T-helper 2 cell treated with Interferon-gamma antibody and Interleukin-4, amounts not matched to agents 5 μg/mL and 100 μg/mL, for 36 hours (primary cell): ENCODE data around the gene DNAH8.

ENCODE experiments used
- DNase-seq: peaks from one replicate; pipeline ENCODE4 v3.0.0; 2021; ENCODE audit warnings: low spot score
- H3K27ac Mint-ChIP-seq: one replicate; pipeline ENCODE4 v1.8.0; 2021; ENCODE audit warnings: mild to moderate bottlenecking, mixed read lengths
- H3K27me3 Mint-ChIP-seq: one replicate; pipeline ENCODE4 v1.8.0; 2021; ENCODE audit warnings: low read depth, mixed read lengths
- H3K36me3 Mint-ChIP-seq: one replicate; pipeline ENCODE4 v1.8.0; 2021; ENCODE audit warnings: low read depth, mixed read lengths
- H3K4me1 Mint-ChIP-seq: one replicate; pipeline ENCODE4 v1.8.0; 2021; ENCODE audit warnings: low read depth, mixed read lengths
- H3K4me3 Mint-ChIP-seq: one replicate; pipeline ENCODE4 v1.8.0; 2022; ENCODE audit warnings: mild to moderate bottlenecking, moderate library complexity, mixed read lengths
- H3K9me3 Mint-ChIP-seq: one replicate; pipeline ENCODE4 v1.8.0; 2021; ENCODE audit warnings: mixed read lengths

DNAH8 gene

GRCh38 chr6:38716825-38717224 is 1.7 kb downstream of the DNAH8 start:
- Mint-ChIP-seq H3K4me3 (no peak overlapping the region), H3K9me3 (peaks cover 6% of the 10 kb centered on the region), H3K4me1 (peaks cover 33% of the 10 kb centered on the region), H3K27ac (no peak overlapping the region), H3K27me3 (peaks cover 31% of the 10 kb centered on the region), H3K36me3 (peaks cover 6% of the 10 kb centered on the region)
- no peak for DNase-seq

DNA sequence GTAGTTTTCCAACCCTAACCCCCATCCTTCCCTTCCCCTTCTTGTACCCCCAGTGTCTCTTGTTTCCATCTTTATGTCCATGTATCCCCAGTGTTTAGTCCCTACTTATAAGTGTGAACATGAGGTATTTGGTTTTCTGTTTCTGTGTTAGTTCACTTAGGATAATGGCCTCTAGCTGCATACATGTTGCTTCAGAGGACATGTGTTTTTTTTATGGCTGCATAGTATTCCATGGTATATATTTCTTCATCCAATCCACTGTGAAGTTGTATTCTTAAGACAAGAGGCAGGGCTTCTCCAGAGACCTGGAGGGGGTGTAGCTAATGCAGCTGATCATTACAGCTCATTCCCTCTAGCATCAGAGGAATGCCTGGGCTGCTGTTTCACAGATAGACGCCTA is 4.2 kb downstream of the DNAH8 start:
- Mint-ChIP-seq H3K36me3 (peaks cover 2% of the 10 kb centered on the region), H3K4me3 (no peak overlapping the region), H3K27me3 (peaks cover 37% of the 10 kb centered on the region), H3K27ac (no peak overlapping the region), H3K4me1 (peaks cover 9% of the 10 kb centered on the region), H3K9me3 (no peaks in the 10 kb centered on the region)
- DNase-seq: no peak

DNA sequence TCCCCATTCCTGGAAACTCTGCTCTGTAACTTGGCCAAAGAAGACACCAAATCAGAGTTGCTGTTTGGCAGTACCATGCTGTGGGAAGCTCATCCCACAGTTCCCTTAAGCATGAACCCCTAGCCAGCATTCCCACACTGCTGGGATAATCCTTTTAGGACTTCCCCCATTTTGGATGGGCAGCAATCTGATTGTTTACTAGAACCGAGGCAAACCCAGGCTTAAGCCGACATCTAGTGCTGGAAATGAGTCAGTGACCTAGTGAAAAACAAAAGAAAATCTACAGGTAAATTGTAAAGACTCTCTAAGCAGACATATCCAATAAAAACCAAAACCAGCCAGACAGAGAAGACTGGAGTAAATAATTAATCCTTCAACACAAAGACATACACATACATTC is 5.2 kb downstream of the DNAH8 start:
- Mint-ChIP-seq H3K4me3 (no peak overlapping the region), H3K36me3 (peaks cover 2% of the 10 kb centered on the region), H3K27me3 (peaks cover 37% of the 10 kb centered on the region), H3K27ac (no peak overlapping the region), H3K9me3 (no peaks in the 10 kb centered on the region), H3K4me1 (peaks cover 6% of the 10 kb centered on the region)
- DNase-seq: no peak

DNA sequence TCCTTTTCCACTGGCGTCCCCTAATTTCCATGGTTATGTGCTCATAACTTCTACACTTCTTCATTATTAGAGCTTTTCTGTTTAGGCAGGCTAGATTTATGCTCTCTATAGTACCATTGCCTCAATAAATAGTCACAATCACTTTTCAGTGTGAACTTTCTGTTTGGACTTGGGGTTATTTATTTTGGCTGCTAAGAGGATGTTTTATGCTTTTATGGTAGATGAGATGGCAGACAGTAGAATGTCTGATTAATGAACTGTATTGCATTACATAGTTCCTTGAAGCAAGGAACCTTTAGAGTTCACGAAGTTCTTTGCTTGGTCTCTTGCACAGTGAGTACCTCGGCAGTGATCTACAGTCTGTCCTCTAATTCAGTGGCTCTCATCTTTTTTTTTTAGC is 6.9 kb downstream of the DNAH8 start:
- H3K4me1 Mint-ChIP-seq: peaks cover 18% of the 10 kb centered on the region
- DNase-seq: no peak
- H3K36me3 Mint-ChIP-seq: peaks cover 2% of the 10 kb centered on the region
- no peak overlapping the region for H3K27ac Mint-ChIP-seq
- no peak overlapping the region for H3K4me3 Mint-ChIP-seq
- peaks cover 30% of the 10 kb centered on the region for H3K27me3 Mint-ChIP-seq
- no peaks in the 10 kb centered on the region for H3K9me3 Mint-ChIP-seq

DNA sequence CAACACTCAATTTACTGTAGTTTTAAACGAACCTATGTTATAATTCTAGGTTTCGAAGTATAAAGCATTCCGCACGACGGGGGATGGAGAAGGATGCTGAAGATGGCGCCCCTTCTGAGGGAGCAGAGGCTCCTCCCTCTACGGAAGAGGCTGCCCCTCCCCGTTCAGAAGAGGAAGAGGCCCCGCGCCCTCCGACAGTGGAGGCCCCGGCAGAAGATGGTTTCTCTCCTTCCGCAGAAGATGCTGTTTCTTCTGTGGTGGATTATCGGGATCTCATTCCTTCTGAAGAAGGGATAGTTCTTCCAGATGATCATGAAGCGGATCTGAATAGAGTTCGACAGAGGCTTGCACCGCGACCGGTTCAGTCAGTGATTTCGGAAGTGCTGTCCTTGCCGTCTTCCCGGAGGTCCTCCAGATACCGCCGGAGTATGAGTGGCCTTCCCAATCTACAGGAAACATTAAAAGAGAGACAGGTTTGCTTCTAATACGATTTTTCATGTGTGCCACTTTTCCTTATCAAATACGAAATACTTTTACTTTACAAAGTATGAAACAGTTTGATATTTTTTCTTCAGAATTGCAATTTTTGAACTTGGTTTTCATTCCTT is 7.7 kb downstream of the DNAH8 start:
- no peak for DNase-seq
- Mint-ChIP-seq H3K9me3 (no peaks in the 10 kb centered on the region), H3K4me1 (peaks cover 18% of the 10 kb centered on the region), H3K36me3 (peaks cover 2% of the 10 kb centered on the region), H3K27me3 (peaks cover 28% of the 10 kb centered on the region), H3K27ac (no peak overlapping the region), H3K4me3 (no peak overlapping the region)

DNA sequence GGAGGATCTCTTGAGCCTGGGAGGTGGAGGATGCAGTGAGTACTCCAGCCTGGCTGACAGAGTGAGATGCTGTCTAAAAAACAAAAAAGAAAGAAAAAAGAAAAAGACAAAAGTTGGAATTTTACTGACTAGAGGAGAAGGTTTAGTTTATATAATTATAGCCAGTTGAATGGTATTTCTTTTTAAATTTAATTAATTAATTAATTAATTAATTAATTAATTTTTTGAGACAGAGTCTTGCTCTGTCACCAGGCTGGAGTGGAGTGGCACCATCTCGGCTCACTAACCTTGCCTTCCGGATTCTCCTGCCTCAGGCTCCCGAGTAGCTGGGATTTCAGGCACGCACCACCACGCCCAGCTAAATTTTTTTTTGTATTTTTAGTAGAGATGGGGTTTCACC is 8.7 kb downstream of the DNAH8 start:
- H3K36me3 Mint-ChIP-seq: peaks cover 2% of the 10 kb centered on the region
- no peak overlapping the region for H3K27ac Mint-ChIP-seq
- peaks cover 18% of the 10 kb centered on the region for H3K4me1 Mint-ChIP-seq
- DNase-seq: no peak
- H3K9me3 Mint-ChIP-seq: no peaks in the 10 kb centered on the region
- H3K4me3 Mint-ChIP-seq: no peak overlapping the region
- peaks cover 24% of the 10 kb centered on the region for H3K27me3 Mint-ChIP-seq

- no peak for DNase-seq
- Mint-ChIP-seq H3K9me3 (no peaks in the 10 kb centered on the region), H3K36me3 (peaks cover 2% of the 10 kb centered on the region), H3K4me3 (no peak overlapping the region), H3K27ac (no peak overlapping the region), H3K4me1 (peaks cover 18% of the 10 kb centered on the region), H3K27me3 (peaks cover 19% of the 10 kb centered on the region)
Observed at GRCh38 chr6:38724343-38724742, 9.2 kb downstream of the DNAH8 start.

DNA sequence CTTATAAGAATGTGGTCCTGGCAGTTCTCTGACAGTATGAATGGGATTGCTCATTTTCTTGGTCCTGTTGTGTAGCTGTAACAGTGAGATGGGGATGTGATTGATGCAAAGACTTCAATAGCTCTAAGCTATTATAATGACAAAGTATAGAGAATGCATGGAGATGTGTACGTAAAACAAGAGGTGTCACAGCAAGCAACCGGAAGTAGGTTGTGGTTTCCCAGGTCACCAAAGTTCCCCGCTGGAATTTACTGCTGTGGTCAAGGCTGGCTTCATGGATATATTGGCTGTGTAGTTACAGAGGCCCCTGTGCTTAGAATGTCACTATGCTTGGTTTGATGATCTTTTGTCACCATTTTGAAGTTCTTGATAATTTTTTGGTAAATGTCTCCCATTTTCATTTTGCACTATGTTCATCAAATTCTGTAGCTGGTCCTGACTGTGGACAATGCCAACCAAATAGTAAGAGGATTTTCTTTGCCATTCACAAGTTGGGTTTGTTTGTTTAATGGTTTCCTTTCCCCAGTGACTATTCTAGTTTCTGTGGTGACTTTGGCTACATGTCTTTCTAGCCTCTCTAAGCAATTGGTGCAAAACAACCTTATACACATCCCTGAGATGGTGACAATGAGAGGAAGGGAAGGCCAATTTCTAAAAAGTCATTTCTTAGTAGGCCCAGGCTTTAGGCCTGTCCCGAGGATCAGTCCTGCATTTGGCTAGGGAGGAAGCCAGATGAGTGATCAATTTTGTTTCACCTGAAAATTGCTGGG is 10.5 kb downstream of the DNAH8 start:
- Mint-ChIP-seq H3K27ac (peak overlapping the region; percentile 47), H3K4me3 (peak overlapping the region; percentile 15), H3K36me3 (peaks cover 2% of the 10 kb centered on the region), H3K4me1 (peaks cover 15% of the 10 kb centered on the region), H3K27me3 (peaks cover 14% of the 10 kb centered on the region), H3K9me3 (no peaks in the 10 kb centered on the region)
- peak; percentile 13 for DNase-seq

- Mint-ChIP-seq H3K9me3 (no peaks in the 10 kb centered on the region), H3K4me1 (peaks cover 15% of the 10 kb centered on the region), H3K27ac (no peak overlapping the region), H3K4me3 (no peak overlapping the region), H3K36me3 (peaks cover 2% of the 10 kb centered on the region), H3K27me3 (peaks cover 16% of the 10 kb centered on the region)
- DNase-seq: no peak
Observed at GRCh38 chr6:38728203-38728602, 13.1 kb downstream of the DNAH8 start.

DNA sequence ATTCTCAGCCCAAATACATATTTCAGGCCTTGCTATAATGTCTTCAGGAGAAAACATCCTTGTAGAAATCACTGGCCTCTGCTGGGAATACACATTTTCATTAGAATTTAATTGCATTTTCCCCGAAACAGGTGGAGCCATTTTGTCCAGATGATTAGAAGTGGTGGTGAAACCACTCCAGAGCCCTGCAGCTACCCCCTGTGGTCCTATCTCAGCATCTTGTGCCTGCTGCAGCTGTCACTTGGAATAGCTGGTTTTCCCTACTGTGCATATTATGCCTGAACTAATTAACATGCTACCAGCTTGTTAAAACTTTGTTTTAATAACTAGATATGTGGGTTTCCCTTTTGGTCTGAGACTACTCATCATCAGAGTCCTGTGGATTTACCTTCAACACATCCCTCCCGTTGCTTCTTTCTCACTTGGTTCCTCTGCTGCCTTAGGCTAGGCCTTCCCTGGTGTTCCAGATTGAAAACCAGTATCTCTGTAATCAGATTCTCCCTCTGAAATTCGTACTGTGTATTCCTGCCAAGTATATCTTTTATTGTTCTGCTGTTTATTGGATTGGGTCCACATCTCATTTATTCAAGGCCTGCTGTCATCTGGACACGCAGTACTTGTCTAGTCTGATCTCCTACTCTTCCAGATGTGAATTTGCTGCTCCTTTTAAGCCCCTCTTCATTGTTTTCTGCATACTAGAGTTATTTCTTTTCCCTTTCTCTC is 15.2 kb downstream of the DNAH8 start:
- Mint-ChIP-seq H3K27me3 (peaks cover 23% of the 10 kb centered on the region), H3K9me3 (no peaks in the 10 kb centered on the region), H3K36me3 (peaks cover 2% of the 10 kb centered on the region), H3K4me3 (no peak overlapping the region), H3K4me1 (peaks cover 15% of the 10 kb centered on the region), H3K27ac (no peak overlapping the region)
- no peak for DNase-seq

DNA sequence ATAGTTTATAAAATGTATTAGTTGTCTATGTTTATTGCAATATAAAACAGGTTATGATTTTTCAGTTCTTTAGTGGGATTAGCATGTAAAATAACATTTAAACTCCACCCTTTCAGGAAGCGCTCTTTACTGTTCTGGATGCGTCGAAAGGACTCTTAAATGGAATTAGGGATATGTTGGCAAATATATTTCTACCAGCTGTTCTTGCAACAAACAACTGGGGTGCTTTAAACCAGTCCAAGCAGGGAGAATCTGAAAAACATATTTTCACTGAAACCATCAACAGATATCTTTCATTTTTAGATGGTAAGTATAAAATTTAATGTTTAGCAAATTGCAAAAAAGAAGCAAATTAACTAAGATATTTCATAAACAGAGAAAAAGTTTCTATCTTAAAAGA is 21.8 kb downstream of the DNAH8 start:
- DNase-seq: no peak
- Mint-ChIP-seq H3K27me3 (peaks cover 62% of the 10 kb centered on the region), H3K36me3 (no peaks in the 10 kb centered on the region), H3K4me1 (peaks cover 3% of the 10 kb centered on the region), H3K9me3 (no peaks in the 10 kb centered on the region), H3K27ac (no peak overlapping the region), H3K4me3 (no peak overlapping the region)

GRCh38 chr6:38738261-38738660 is 23.1 kb downstream of the DNAH8 start:
- Mint-ChIP-seq H3K27ac (no peak overlapping the region), H3K4me3 (no peak overlapping the region), H3K36me3 (no peaks in the 10 kb centered on the region), H3K4me1 (peaks cover 3% of the 10 kb centered on the region), H3K27me3 (peaks cover 61% of the 10 kb centered on the region), H3K9me3 (no peaks in the 10 kb centered on the region)
- DNase-seq: no peak

GRCh38 chr6:38739532-38739931 is 24.4 kb downstream of the DNAH8 start:
- Mint-ChIP-seq H3K4me3 (no peak overlapping the region), H3K4me1 (peaks cover 2% of the 10 kb centered on the region), H3K27ac (no peak overlapping the region), H3K27me3 (peaks cover 64% of the 10 kb centered on the region), H3K36me3 (no peaks in the 10 kb centered on the region), H3K9me3 (no peaks in the 10 kb centered on the region)
- no peak for DNase-seq

DNA sequence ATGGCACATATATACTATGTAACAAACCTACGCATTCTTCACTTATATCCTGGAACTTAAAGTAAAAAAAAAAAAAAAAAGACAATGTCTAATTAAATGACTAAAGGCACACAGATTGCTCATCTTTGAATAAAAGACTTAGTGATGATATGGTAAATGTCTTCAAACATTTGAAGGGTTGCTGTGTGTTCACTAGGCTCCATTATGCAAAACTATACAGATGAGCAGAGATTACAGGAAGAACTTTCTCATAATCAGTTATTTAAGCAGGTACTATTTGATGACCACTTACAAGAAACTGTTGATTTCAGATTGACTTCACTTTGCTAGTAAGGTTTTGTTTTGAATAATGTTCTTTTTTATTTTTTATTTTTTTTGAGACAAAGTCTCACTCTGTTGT is 34.4 kb downstream of the DNAH8 start:
- Mint-ChIP-seq H3K27me3 (peaks cover 14% of the 10 kb centered on the region), H3K4me3 (no peak overlapping the region), H3K27ac (no peak overlapping the region), H3K9me3 (no peaks in the 10 kb centered on the region), H3K36me3 (no peaks in the 10 kb centered on the region), H3K4me1 (no peaks in the 10 kb centered on the region)
- no peak for DNase-seq
